Body of pancreas (tissue), 4 donors: ENCODE data around the gene SLC22A23. TPM values are rescaled to one million over a fixed set of nuclear protein-coding genes. Genes with fewer than 3 reads are reported as not detected.

Experiments
- ATAC-seq: fragments of 150-250 bp; one replicate; pipeline ENCODE4 v1.9.1; 2016
- DNase-seq, 4 donors: peaks; one replicate each; pipeline ENCODE4 v3.0.0-alpha.2; 2019
- H3K27ac ChIP-seq, 4 donors: fragments of 200-600 bp; sonication (generic); 1 replicate in 3 of 4; 2 replicates in 1 of 4; pipeline versions ENCODE4 v1.5.1 to v1.6.1; 2016 to 2019; ENCODE audit warnings: mild to moderate bottlenecking in 1 of 4, mixed read lengths in 1 of 4, moderate library complexity in 1 of 4
- H3K27me3 ChIP-seq, 2 donors: fragments of 200-600 bp; sonication (generic); one replicate each; pipeline ENCODE4 v1.6.0; 2016; ENCODE audit warnings: mild to moderate bottlenecking in 1 of 2
- H3K36me3 ChIP-seq, 2 donors: fragments of 200-600 bp; sonication (generic); replicated peaks in 1 of 2; 2 replicates each; pipeline ENCODE4 v1.5.1; 2016; ENCODE audit warnings: low read depth in 2 of 2; ENCODE audit not compliant: insufficient read depth in 1 of 2
- H3K4me1 ChIP-seq: fragments of 200-600 bp; sonication (generic); one replicate; pipeline ENCODE4 v1.6.0; 2016
- H3K4me3 ChIP-seq, 2 donors: fragments of 200-600 bp; sonication (generic); 1 replicate in 1 of 2; 2 replicates in 1 of 2; pipeline ENCODE4 v1.5.1; 2016 to 2019
- H3K9me3 ChIP-seq, 3 donors: fragments of 200-600 bp; sonication (generic); 1 replicate in 2 of 3; 2 replicates in 1 of 3; pipeline ENCODE4 v1.5.1; 2016
- CTCF ChIP-seq, 7 experiments: fragments of 450-650 bp in 4 of 7; fragments of 200-600 bp in 3 of 7; sonication (generic) in 3 of 7; IDR thresholded peaks; one replicate each; pipeline ENCODE4 v1.5.1; 2016 to 2019; ENCODE audit warnings: antibody characterized with exemption in 7 of 7
- POLR2A ChIP-seq, 3 donors: fragments of 450-650 bp; IDR thresholded peaks; one replicate each; pipeline ENCODE4 v1.6.1; 2016; ENCODE audit warnings: antibody characterized with exemption in 3 of 3, mild to moderate bottlenecking in 2 of 3
- WGBS, 2 donors: methylation state at CpG; one replicate each; pipeline ENCODE4 v1.1.5; 2017; 5-methylcytosine and 5-hydroxymethylcytosine counted together
- intact Hi-C: fragments of 100-400 bp; cut with DNase I; formaldehyde crosslinking; loops from one replicate; pipeline ENCODE4 v1.15.1; 2023
- total RNA-seq, 2 donors: library from RNA; depleted of rRNA; stranded (reverse); fragments of >200 nt; gene quantifications; one replicate each; pipeline ENCODE4 v1.1.0, GENCODE V29; 2016

Gene SLC22A23
- total RNA-seq, 2 donors from 2014 or later, result 20.4 to 32.2 TPM

GRCh38 chr6:3278691-3279090, 178.2 kb downstream of the SLC22A23 start:
- no peak overlapping the region for H3K4me3 ChIP-seq
- peak in 1 of 4 donors; percentile 8 for DNase-seq
- H3K27ac ChIP-seq, result no peak overlapping the region
- H3K4me1 ChIP-seq, result no peaks in the 10 kb centered on the region
- no peaks in the 10 kb centered on the region for H3K27me3 ChIP-seq
- WGBS, 2 donors, result 81 to 83% methylated on average over 4 of the region's 4 CpGs
- intact Hi-C loops, result no loop called here
- no peak for TF ChIP-seq POLR2A (IDR thresholded peaks at IDR 0.05)
- TF ChIP-seq CTCF (IDR thresholded peaks at IDR 0.05), result no peak
- ATAC-seq, result no peak
- H3K9me3 ChIP-seq, result no peaks in the 10 kb centered on the region
- H3K36me3 ChIP-seq, result peaks cover 0 to 2% of the 10 kb centered on the region in 2 donors

GRCh38 chr6:3277851-3278416, 178.9 kb downstream of the SLC22A23 start:
- ATAC-seq (no peak), DNase-seq (peak in 1 of 4 donors; percentile 8)
- no peak overlapping the region for H3K4me3 ChIP-seq
- no peak overlapping the region for H3K27ac ChIP-seq
- WGBS, 2 donors, result 81 to 97% methylated on average over 4 to 9 of the region's 9 CpGs
- intact Hi-C loops, result no loop called here
- no peaks in the 10 kb centered on the region for H3K9me3 ChIP-seq
- peaks cover 0 to 2% of the 10 kb centered on the region in 2 donors for H3K36me3 ChIP-seq
- no peaks in the 10 kb centered on the region for H3K4me1 ChIP-seq
- H3K27me3 ChIP-seq, result no peaks in the 10 kb centered on the region
- TF ChIP-seq POLR2A (IDR thresholded peaks at IDR 0.05) (no peak), CTCF (IDR thresholded peaks at IDR 0.05) (no peak)

- intact Hi-C loops, result no loop called here
- Histone ChIP-seq H3K27me3 (no peaks in the 10 kb centered on the region), H3K4me3 (no peak overlapping the region), H3K27ac (no peak overlapping the region), H3K4me1 (no peaks in the 10 kb centered on the region), H3K9me3 (no peaks in the 10 kb centered on the region), H3K36me3 (no peaks in the 10 kb centered on the region)
- DNase-seq, result no peak
- ATAC-seq, result no peak
- WGBS, 2 donors, result 82 to 84% methylated on average over 12 of the region's 12 CpGs
- no peak for TF ChIP-seq POLR2A (IDR thresholded peaks at IDR 0.05)
- no peak for TF ChIP-seq CTCF (IDR thresholded peaks at IDR 0.05)
Measured at GRCh38 chr6:3277251-3277650, 179.6 kb downstream of the SLC22A23 start.

GRCh38 chr6:3276174-3277167, 180.4 kb downstream of the SLC22A23 start:
- intact Hi-C loops, result no loop called here
- Histone ChIP-seq H3K27me3 (no peaks in the 10 kb centered on the region), H3K36me3 (peaks cover 0 to 7% of the 10 kb centered on the region in 2 donors), H3K27ac (no peak overlapping the region), H3K4me3 (no peak overlapping the region), H3K4me1 (no peaks in the 10 kb centered on the region), H3K9me3 (no peaks in the 10 kb centered on the region)
- WGBS, 2 donors, result 77 to 84% methylated on average over 20 of the region's 20 CpGs
- no peak for DNase-seq
- no peak for TF ChIP-seq CTCF (IDR thresholded peaks at IDR 0.05)
- TF ChIP-seq POLR2A (IDR thresholded peaks at IDR 0.05), result no peak
- no peak for ATAC-seq
